GM12892 (cell line): ENCODE data around the gene ATP5ME.

Experiments used
- POLR2A ChIP-seq: IDR thresholded peaks from 2 replicates; pipeline ENCODE4 v1.6.1; 2011; ENCODE audit warnings: low read depth, low read length, control low read depth
- POLR2AphosphoS5 ChIP-seq: IDR thresholded peaks from 2 replicates; pipeline ENCODE4 v1.6.1; 2011; ENCODE audit warnings: low read depth, low read length, control low read depth

DNA sequence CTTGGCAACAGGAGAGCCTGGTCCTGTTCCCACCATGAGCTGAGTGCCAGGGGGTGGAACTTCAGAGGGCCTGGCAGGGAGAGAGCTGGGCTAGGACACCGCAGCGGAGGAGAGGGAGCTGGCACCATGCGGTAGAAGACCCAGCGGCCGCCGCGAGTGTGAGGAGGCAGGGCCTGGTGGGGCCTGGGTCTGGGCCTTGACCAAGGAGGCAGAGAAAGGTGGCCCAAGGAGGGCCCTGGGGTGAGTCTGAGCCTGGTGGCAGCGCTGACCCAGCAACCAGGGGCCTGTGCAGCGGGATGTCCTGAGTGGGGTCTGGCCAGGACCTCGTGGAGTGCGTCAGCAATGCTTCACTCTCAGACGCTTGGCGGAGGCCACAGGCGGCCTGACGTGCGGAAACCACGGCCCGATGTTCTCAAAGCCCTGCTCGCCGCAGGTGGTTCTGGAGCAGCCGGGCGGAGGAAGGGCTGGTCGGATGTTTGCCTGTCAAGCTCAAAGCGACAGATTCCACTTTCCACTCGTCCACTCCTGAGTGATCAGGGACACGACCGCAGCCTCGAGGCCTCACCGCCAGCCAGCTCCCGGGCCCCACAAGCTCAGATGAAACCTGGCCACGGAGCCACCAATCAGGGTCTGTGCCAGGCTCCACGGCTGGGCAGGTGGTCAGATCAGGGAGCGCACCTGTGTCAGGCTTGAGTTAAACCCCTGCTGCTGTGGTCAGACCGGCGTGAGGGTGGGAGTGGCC is 20.8 kb downstream of the ATP5ME start:
- TF ChIP-seq POLR2A (no peak), POLR2AphosphoS5 (no peak)
